ENCODE measurements around the gene ENAH. TPM values are rescaled to one million over a fixed set of nuclear protein-coding genes. Genes with fewer than 3 reads are reported as not detected.

Gene ENAH
- total RNA-seq, 1 experiment from 2014 or later: 100 TPM

DNA sequence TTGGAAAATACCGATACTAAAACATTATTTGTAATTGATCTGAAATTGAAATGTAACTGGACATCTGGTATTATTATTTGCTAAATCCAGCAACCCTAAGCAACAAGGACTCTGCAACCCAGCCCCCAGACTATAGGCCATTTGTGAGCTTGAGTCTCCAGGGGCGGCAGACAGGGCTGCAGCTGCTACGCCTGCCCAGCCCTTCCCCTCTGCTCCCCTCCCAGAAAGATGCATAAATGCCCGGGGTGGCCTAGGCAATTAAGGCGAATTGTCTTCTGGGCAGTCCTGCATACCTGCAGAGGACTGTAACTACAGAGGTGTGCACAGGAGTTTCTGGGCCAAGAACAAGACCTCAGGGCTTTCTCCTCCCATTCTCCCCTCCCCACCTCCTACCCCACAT is 183.9 kb downstream of the ENAH start:
- DNase-seq (ENCODE audit: low read depth, low spot score): no peak
- peaks cover 0 to 10% of the 10 kb centered on the region in 2 experiments; a peak in 2 of 4 replicates for H3K4me1 ChIP-seq (ENCODE audit: control insufficient read depth in 1 of 2, insufficient read depth in 2 of 2, low read length in 2 of 2)
- POLR2A ChIA-PET: no interaction called here
- TF ChIP-seq EZH2 (IDR thresholded peaks at IDR 0.05) (no peak), CEBPB (IDR thresholded peaks at IDR 0.05; ENCODE audit: low read depth) (no peak), ZFX (IDR thresholded peaks at IDR 0.05) (no peak), POLR2A (IDR thresholded peaks at IDR 0.05; ENCODE audit: borderline replicate concordance, extremely low read depth, insufficient read depth, insufficient read length) (no peak), EGR1 (IDR thresholded peaks at IDR 0.05; ENCODE audit: low read depth) (no peak), RAD21 (IDR thresholded peaks at IDR 0.05; ENCODE audit: low read depth) (no peak), CBX3 (IDR thresholded peaks at IDR 0.05; ENCODE audit: low read depth) (no peak), FOSL1 (IDR thresholded peaks at IDR 0.05; ENCODE audit: low read depth) (no peak), SIN3A (IDR thresholded peaks at IDR 0.05; ENCODE audit: low read depth) (no peak), JUND (IDR thresholded peaks at IDR 0.05) (no peak), CTCF (IDR thresholded peaks at IDR 0.05 in 2 of 3, conservative IDR thresholded peaks at IDR 0.05 in 1 of 3; ENCODE audit: borderline replicate concordance in 1 of 3, insufficient read depth in 1 of 3, low read depth in 2 of 3, low read length in 2 of 3) (no peak), YY1 (IDR thresholded peaks at IDR 0.05; ENCODE audit: extremely low read depth, insufficient replicate concordance, low read depth, low read length) (no peak), SRF (IDR thresholded peaks at IDR 0.05; ENCODE audit: low read depth) (no peak), EZH2phosphoT487 (IDR thresholded peaks at IDR 0.05; ENCODE audit: borderline replicate concordance) (no peak), SP1 (IDR thresholded peaks at IDR 0.05; ENCODE audit: low read depth) (no peak), ELF1 (IDR thresholded peaks at IDR 0.05; ENCODE audit: borderline replicate concordance, low read depth) (no peak), POLR2AphosphoS5 (IDR thresholded peaks at IDR 0.05; ENCODE audit: low read depth, low read length) (no peak), TCF7L2 (IDR thresholded peaks at IDR 0.05; ENCODE audit: borderline replicate concordance, extremely low read depth, insufficient read depth, insufficient read length) (no peak)
- TF ChIP-seq, protein P1, sequence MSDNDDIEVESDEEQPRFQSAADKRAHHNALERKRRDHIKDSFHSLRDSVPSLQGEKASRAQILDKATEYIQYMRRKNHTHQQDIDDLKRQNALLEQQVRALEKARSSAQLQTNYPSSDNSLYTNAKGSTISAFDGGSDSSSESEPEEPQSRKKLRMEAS (IDR thresholded peaks at IDR 0.05): no peak
- H4K20me1 ChIP-seq (ENCODE audit: insufficient read depth): no peaks in the 10 kb centered on the region
- no TSS peak for BruUV-seq (replicated peaks)
- RAD21 ChIA-PET (ENCODE audit: low non-redundant PET in 1 of 2, low total read pairs in 2 of 2, uncharacterized antibody in 2 of 2, unreplicated experiment in 2 of 2): no interaction called here
- no peak overlapping the region for H3K4me2 ChIP-seq (ENCODE audit: low read length)
- no peaks in the 10 kb centered on the region for H3K9me3 ChIP-seq (ENCODE audit: control insufficient read depth in 1 of 2, insufficient read depth in 1 of 2, low read depth in 1 of 2, low read length in 2 of 2)
- no peak overlapping the region for H3K27ac ChIP-seq (ENCODE audit: low read depth, low read length)
- H3K9ac ChIP-seq (ENCODE audit: low read length): no peak overlapping the region
- no peak overlapping the region for H3K4me3 ChIP-seq (replicated peaks in 1 of 2; ENCODE audit: low read depth in 1 of 2, low read length in 2 of 2)
- ATAC-seq: no peak
- intact Hi-C loops (cut with micrococcal nuclease): no loop called here
- no peaks in the 10 kb centered on the region for H3K27me3 ChIP-seq (ENCODE audit: insufficient read depth, low read length)
- no peaks in the 10 kb centered on the region for H3K79me2 ChIP-seq (ENCODE audit: insufficient read depth, low read length)
- CTCF ChIA-PET: interaction anchor here (1.1 kb wide), 1 partner anchor 12 kb away, joined by 5 read pairs; no protein-coding TSS in a partner anchor
- no peak overlapping the region for H2AFZ ChIP-seq (ENCODE audit: low read depth, low read length, poor library complexity, severe bottlenecking)
- H3K9me2 ChIP-seq (ENCODE audit: insufficient read depth): no peaks in the 10 kb centered on the region
- H3K36me3 ChIP-seq (ENCODE audit: control insufficient read depth in 1 of 2, insufficient read depth in 2 of 2, low read length in 2 of 2): no peaks in the 10 kb centered on the region
